K562 (cell line): ENCODE data around the gene DNAJC12. TPM values are rescaled to one million over a fixed set of nuclear protein-coding genes. Genes with fewer than 3 reads are reported as not detected.

Experiments
- RBM15 ChIP-seq: fragments of 200-400 bp; formaldehyde crosslinking; IDR thresholded peaks from 2 replicates; pipeline ENCODE4 v1.6.1; 2018; ENCODE audit warnings: mild to moderate bottlenecking, low read length, moderate library complexity; ENCODE audit not compliant: insufficient read depth
- ZNF212 ChIP-seq: fragments of 450-650 bp; formaldehyde crosslinking; IDR thresholded peaks from 2 replicates; pipeline ENCODE4 v1.4.0; 2020; ENCODE audit warnings: mild to moderate bottlenecking
- ZNF224 ChIP-seq: sonication (generic); formaldehyde crosslinking; IDR thresholded peaks from 2 replicates; pipeline ENCODE4 v1.8.0; 2022; ENCODE audit warnings: mild to moderate bottlenecking, missing genetic modification reagents
- polyA plus RNA-seq, 8 experiments: library from polyadenylated mRNA; depleted of rRNA in 4 of 8; stranded (reverse) in 5 of 8; unstranded in 3 of 8; fragments of >200 nt; fragmentation: Nextera tagmentation in 2 of 8; fragmentation: Illumina TruSeq in 1 of 8; extraction: Ambion mirVana in 2 of 8; extraction: Trizol in 1 of 8; gene quantifications; 2 replicates each; pipeline versions ENCODE4 v1.2.1 to v1.2.3, GENCODE V29; 2011 to 2014; ENCODE audit warnings: inconsistent platforms in 1 of 8, missing spikeins in 1 of 8
- total RNA-seq, 7 experiments: library from RNA; depleted of rRNA in 6 of 7; stranded (reverse); fragments of >200 nt in 6 of 7; fragmentation: Illumina TruSeq in 2 of 7; extraction: Trizol in 2 of 7; gene quantifications; 2 replicates each; pipeline versions ENCODE4 v1.2.1 to v1.2.3, GENCODE V29; 2011 to 2021; ENCODE audit warnings: low replicate concordance in 1 of 7
- TF ChIP-seq, protein P1 (sequence below): fragments of 250-450 bp; sonication (Bioruptor Pico); IDR thresholded peaks from 2 replicates; pipeline ENCODE4 v1.8.0; 2022; ENCODE audit warnings: moderate library complexity, mild to moderate bottlenecking, inconsistent platforms
- TF ChIP-seq, protein P2 (sequence below): sonication (generic); formaldehyde crosslinking; IDR thresholded peaks from 2 replicates; pipeline ENCODE4 v1.8.0; 2022; ENCODE audit warnings: mild to moderate bottlenecking, missing genetic modification reagents

The DNAJC12 gene
- total and polyA plus RNA-seq, 9 of the 15 experiments (the other 6 are each of a cell fraction or from before 2014, with no cell fraction given), result 7.4 to 95.9 (median 68.5) TPM

DNA sequence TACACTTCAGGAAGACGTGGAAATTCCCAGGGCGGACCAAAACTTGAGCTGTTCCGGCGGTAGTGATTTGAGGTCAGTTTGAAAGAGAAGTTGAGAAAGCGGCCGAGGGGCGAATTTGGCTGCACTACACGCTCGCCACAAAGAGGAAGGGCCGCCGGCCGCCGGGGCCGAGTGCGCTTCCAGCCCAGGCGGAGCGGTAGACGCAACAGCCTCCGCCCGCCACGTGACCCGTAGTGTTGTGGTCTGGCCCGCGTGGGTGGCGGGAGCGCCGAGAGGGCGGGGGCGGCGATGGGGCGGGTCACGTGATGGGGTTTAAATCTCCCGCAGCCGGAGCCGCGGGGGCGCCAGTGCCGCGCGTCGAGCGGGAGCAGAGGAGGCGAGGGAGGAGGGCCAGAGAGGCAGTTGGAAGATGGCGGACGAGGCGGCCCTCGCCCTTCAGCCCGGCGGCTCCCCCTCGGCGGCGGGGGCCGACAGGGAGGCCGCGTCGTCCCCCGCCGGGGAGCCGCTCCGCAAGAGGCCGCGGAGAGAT, 46.4 kb upstream of the DNAJC12 start, which contains the start of gene SIRT1 (continued):
- no peak for TF ChIP-seq ZNF212 (CRISPR knock-in tag)
- no peak for TF ChIP-seq RBM15
- TF ChIP-seq ZNF224, result no peak
- TF ChIP-seq, protein P1, sequence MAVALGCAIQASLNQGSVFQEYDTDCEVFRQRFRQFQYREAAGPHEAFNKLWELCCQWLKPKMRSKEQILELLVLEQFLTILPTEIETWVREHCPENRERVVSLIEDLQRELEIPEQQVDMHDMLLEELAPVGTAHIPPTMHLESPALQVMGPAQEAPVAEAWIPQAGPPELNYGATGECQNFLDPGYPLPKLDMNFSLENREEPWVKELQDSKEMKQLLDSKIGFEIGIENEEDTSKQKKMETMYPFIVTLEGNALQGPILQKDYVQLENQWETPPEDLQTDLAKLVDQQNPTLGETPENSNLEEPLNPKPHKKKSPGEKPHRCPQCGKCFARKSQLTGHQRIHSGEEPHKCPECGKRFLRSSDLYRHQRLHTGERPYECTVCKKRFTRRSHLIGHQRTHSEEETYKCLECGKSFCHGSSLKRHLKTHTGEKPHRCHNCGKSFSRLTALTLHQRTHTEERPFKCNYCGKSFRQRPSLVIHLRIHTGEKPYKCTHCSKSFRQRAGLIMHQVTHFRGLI (CRISPR knock-in tag), result no peak
- TF ChIP-seq, protein P2, sequence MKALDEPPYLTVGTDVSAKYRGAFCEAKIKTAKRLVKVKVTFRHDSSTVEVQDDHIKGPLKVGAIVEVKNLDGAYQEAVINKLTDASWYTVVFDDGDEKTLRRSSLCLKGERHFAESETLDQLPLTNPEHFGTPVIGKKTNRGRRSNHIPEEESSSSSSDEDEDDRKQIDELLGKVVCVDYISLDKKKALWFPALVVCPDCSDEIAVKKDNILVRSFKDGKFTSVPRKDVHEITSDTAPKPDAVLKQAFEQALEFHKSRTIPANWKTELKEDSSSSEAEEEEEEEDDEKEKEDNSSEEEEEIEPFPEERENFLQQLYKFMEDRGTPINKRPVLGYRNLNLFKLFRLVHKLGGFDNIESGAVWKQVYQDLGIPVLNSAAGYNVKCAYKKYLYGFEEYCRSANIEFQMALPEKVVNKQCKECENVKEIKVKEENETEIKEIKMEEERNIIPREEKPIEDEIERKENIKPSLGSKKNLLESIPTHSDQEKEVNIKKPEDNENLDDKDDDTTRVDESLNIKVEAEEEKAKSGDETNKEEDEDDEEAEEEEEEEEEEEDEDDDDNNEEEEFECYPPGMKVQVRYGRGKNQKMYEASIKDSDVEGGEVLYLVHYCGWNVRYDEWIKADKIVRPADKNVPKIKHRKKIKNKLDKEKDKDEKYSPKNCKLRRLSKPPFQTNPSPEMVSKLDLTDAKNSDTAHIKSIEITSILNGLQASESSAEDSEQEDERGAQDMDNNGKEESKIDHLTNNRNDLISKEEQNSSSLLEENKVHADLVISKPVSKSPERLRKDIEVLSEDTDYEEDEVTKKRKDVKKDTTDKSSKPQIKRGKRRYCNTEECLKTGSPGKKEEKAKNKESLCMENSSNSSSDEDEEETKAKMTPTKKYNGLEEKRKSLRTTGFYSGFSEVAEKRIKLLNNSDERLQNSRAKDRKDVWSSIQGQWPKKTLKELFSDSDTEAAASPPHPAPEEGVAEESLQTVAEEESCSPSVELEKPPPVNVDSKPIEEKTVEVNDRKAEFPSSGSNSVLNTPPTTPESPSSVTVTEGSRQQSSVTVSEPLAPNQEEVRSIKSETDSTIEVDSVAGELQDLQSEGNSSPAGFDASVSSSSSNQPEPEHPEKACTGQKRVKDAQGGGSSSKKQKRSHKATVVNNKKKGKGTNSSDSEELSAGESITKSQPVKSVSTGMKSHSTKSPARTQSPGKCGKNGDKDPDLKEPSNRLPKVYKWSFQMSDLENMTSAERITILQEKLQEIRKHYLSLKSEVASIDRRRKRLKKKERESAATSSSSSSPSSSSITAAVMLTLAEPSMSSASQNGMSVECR, result peak; percentile 88
